Pancreas (tissue), 10 donors: ENCODE measurements around the gene ARHGAP26. TPM values are rescaled to one million over a fixed set of nuclear protein-coding genes. Genes with fewer than 3 reads are reported as not detected.
A peak's percentile ranks its signal among the peaks of the same experiment; 100 is the strongest.

Experiments
- ATAC-seq, 4 donors: fragments of 200-7000 bp; cut with Tn5 transposase; one replicate each; pipeline versions ENCODE4 v1.8.0 to v1.9.1; 2020; ENCODE audit warnings: mild to moderate bottlenecking in 4 of 4, moderate library complexity in 4 of 4
- DNase-seq, 6 donors: peaks; one replicate each; pipeline ENCODE4 v3.0.0-alpha.2; 2020
- FAIRE-seq: peaks from 2 replicates; lab custom pipeline; 2012; peaks lifted over from hg19 to GRCh38; lab: Jason Lieb, UNC
- H3K27ac ChIP-seq, 4 donors: fragments of 200-600 bp; sonication (generic); 1 replicate in 3 of 4; 2 replicates in 1 of 4; pipeline versions ENCODE4 v1.5.0 to v1.8.0; 2020
- H3K27me3 ChIP-seq, 4 donors: fragments of 200-600 bp; one replicate each; pipeline ENCODE4 v1.8.0; 2021
- H3K36me3 ChIP-seq, 3 donors: fragments of 200-600 bp; sonication (generic) in 1 of 3; one replicate each; pipeline versions ENCODE4 v1.5.0 to v1.8.0; 2020 to 2021
- H3K4me1 ChIP-seq, 3 donors: fragments of 200-600 bp; one replicate each; pipeline ENCODE4 v1.8.0; 2021
- H3K4me3 ChIP-seq, 4 donors: fragments of 200-600 bp; sonication (generic) in 2 of 4; one replicate each; pipeline versions ENCODE4 v1.5.0 to v1.8.0; 2020 to 2021
- H3K9me3 ChIP-seq, 4 donors: fragments of 200-600 bp; one replicate each; pipeline ENCODE4 v1.8.0; 2021
- WGBS, 2 donors: extraction: QIAGEN DNeasy Blood & Tissue Kit; methylation state at CpG; one replicate each; pipeline ENCODE4 v1.1.7; 2013; 5-methylcytosine and 5-hydroxymethylcytosine counted together
- intact Hi-C, 3 donors: fragments of 100-400 bp; cut with DNase I; formaldehyde crosslinking; loops; one replicate each; pipeline versions ENCODE4 v1.11.1 to v1.14.2; 2022
- polyA plus RNA-seq, 2 donors: library from polyadenylated mRNA; stranded (reverse); fragments of 200-250 nt; gene quantifications; one replicate each; pipeline ENCODE4 v1.2.3, GENCODE V29; 2013
- total RNA-seq, 6 donors: library from RNA; stranded (reverse); fragmentation: NEBNext Ultra II Directional in 4 of 6; extraction: Animal tissue kit (Norgen Biotek cat#: 25700) in 4 of 6; gene quantifications; one replicate each; pipeline versions ENCODE4 v1.2.1 to v1.2.4, GENCODE V29; 2021 to 2023
- TF ChIP-seq, protein P1 (sequence below), 4 donors: fragments of 200-600 bp; sonication (generic) in 3 of 4; IDR thresholded peaks; one replicate each; pipeline versions ENCODE4 v1.5.0 to v1.8.0; 2021; ENCODE audit warnings: antibody characterized with exemption in 4 of 4
- donor health status: healthy with polysubstance abuse.
- donor health status: DM: no; HTN: no; CAD: no; lungs with moderate emphysema.
- donor health status: DM: no; HTN: no; CAD: no.
- donor health status: control.
- donor health status: control.
- donor health status: Bipolar disorder and iron deficiency.
- donor health status: DM: yes; HTN: yes; CAD: no.
- donor health status: DM: no; HTN: no; CAD: no.
- donor health status: DM: no; HTN: no; CAD: no.
- donor health status: DM: yes; HTN: yes; CAD: no.

The ARHGAP26 gene
- total and polyA plus RNA-seq, 8 donors: 3.0 to 28.1 (median 10.3) TPM

DNA sequence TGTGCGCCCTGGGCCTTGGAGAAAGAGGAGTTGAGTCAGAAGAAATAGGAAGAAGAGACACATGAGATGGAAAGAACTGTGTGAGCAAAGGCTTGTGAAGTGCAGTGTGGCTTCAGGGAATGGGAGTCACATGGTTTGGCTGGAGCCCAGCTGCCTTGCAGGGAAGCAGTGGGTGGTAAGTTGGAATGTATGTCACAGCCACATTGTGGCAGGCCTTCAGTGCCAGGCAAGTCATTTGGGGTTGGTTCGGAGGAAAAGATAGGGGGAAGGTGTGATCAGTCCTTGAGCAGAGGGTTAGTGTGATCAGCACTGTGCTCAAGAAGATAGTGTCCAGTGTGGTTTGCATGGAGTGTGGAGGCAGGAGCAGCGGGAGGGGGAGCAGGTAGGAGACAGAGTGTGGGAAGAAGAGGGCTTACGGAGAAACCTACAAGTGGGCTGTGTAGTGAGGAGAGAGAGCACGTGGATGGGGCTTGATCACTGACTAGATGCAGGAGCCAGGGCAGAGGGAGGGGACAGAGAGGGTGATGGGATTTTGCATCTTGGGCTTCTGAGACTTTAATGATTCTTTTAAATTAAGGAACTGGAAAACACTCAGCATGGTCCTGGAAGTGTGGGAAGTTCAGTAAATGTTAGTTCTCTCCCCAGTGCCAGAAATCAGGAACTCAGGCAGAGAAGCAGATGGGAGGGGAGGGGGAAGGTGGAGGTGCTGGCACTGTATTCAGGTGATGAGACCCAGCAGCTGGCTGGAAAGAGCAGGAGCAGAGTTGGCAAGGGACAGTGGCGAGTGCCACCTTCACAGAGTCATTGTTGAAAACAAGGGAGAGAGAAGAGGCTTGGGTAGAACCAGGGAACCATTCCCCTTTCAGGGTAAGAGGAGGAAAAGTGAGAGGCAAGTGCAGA is 46.6 kb downstream of the ARHGAP26 start:
- no peak overlapping the region for H3K4me3 ChIP-seq
- 87 to 95% methylated on average over 6 of the region's 6 CpGs for WGBS, 2 donors
- no peak overlapping the region for H3K27ac ChIP-seq
- intact Hi-C loops: no loop called here
- no peaks in the 10 kb centered on the region for H3K9me3 ChIP-seq
- H3K36me3 ChIP-seq: no peaks in the 10 kb centered on the region
- FAIRE-seq (no peak), ATAC-seq (peak in 3 of 4 donors; percentile 29 to 62 (median 47)), DNase-seq (peak in 1 of 6 donors; percentile 51)
- peaks cover 0 to 25% (median 6%) of the 10 kb centered on the region in 3 donors for H3K4me1 ChIP-seq
- TF ChIP-seq, protein P1, sequence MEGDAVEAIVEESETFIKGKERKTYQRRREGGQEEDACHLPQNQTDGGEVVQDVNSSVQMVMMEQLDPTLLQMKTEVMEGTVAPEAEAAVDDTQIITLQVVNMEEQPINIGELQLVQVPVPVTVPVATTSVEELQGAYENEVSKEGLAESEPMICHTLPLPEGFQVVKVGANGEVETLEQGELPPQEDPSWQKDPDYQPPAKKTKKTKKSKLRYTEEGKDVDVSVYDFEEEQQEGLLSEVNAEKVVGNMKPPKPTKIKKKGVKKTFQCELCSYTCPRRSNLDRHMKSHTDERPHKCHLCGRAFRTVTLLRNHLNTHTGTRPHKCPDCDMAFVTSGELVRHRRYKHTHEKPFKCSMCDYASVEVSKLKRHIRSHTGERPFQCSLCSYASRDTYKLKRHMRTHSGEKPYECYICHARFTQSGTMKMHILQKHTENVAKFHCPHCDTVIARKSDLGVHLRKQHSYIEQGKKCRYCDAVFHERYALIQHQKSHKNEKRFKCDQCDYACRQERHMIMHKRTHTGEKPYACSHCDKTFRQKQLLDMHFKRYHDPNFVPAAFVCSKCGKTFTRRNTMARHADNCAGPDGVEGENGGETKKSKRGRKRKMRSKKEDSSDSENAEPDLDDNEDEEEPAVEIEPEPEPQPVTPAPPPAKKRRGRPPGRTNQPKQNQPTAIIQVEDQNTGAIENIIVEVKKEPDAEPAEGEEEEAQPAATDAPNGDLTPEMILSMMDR (IDR thresholded peaks at IDR 0.05): no peak
- H3K27me3 ChIP-seq: no peaks in the 10 kb centered on the region

DNA sequence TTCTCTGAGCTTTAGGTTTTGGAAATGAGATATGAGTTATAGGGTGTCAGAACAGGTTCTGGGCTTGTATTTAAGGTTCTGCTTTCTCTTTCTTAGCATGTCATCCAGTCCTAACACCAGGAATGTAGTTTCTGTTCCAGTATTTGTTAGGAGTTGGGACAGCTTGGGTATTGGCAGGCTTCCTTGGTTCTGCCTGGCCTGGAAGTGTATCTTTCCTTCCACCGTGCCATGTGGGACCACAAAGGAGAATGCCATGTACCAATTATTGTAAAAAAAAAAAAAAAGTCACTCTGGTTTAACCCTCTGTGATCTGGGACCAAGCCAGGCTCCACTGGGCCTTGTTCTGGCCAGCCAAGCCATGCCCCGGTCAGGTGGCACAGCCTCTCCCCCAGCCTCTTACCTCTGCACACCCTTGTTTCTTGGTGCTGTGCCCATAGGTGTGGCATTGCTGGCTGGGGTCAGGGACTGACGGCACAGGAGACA is 47.8 kb downstream of the ARHGAP26 start:
- peaks cover 0 to 30% (median 6%) of the 10 kb centered on the region in 3 donors for H3K4me1 ChIP-seq
- no peaks in the 10 kb centered on the region for H3K27me3 ChIP-seq
- DNase-seq (no peak), FAIRE-seq (no peak), ATAC-seq (peak in 3 of 4 donors; percentile 40 to 62 (median 43))
- H3K36me3 ChIP-seq: no peaks in the 10 kb centered on the region
- intact Hi-C loops: no loop called here
- WGBS, 2 donors: 42 to 51% methylated on average over 3 of the region's 3 CpGs
- H3K9me3 ChIP-seq: no peaks in the 10 kb centered on the region
- TF ChIP-seq, protein P1 (IDR thresholded peaks at IDR 0.05): no peak
- H3K4me3 ChIP-seq: no peak overlapping the region
- peak overlapping the region in 1 of 4 donors; percentile 2 for H3K27ac ChIP-seq

DNA sequence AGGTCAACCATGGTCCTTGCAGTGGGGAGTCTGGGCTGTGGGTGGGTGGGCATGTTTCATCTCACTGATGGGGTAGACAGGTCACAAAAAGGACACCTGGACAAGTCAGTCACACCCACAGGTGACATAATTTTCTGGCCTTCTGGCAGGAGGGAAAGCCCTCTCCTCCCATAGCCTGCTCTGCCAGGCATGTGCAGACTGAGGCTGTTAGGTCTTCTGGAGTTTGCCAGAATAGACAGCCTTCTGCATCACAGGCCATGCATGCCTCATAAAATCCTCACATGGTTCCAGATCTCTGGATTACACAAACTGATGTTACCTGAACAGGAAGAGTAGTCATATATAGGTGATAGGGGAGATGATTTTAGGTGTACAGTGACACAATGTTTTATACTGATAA is 49.1 kb downstream of the ARHGAP26 start:
- DNase-seq: no peak
- Histone ChIP-seq H3K4me1 (peaks cover 0 to 30% (median 6%) of the 10 kb centered on the region in 3 donors), H3K9me3 (no peaks in the 10 kb centered on the region), H3K27me3 (no peaks in the 10 kb centered on the region), H3K4me3 (no peak overlapping the region), H3K27ac (no peak overlapping the region), H3K36me3 (no peaks in the 10 kb centered on the region)
- TF ChIP-seq, protein P1 (IDR thresholded peaks at IDR 0.05): no peak
- FAIRE-seq: no peak
- peak in 2 of 4 donors; percentile 7 to 18 for ATAC-seq
- intact Hi-C loops: no loop called here

DNA sequence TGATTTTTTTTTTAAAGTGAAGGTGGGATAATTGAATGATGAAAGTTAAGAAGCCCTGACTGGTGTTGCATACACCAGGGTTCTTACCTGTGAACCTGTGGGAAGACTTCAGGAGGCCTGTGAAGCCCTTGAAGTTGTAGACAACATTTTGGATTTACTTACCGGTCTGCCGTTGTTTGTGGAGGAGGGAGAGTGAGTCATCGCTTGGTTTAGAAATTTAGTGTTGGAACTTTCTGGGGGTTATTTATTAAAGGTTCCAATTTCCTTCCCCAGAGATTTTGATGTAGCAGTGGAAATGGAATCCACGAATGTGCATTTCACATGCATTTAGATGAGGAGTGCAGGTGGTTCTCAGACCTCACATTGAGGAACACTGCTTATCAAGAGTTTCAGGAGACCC is 49.6 kb downstream of the ARHGAP26 start:
- H3K4me1 ChIP-seq: peaks cover 0 to 34% (median 6%) of the 10 kb centered on the region in 3 donors
- no peaks in the 10 kb centered on the region for H3K9me3 ChIP-seq
- no peaks in the 10 kb centered on the region for H3K27me3 ChIP-seq
- no peak overlapping the region for H3K4me3 ChIP-seq
- H3K36me3 ChIP-seq: no peaks in the 10 kb centered on the region
- TF ChIP-seq, protein P1 (IDR thresholded peaks at IDR 0.05): no peak
- no peak overlapping the region for H3K27ac ChIP-seq
- intact Hi-C loops: no loop called here
- DNase-seq (no peak), FAIRE-seq (no peak), ATAC-seq (no peak)
- 60 to 75% methylated on average over 4 of the region's 4 CpGs for WGBS, 2 donors

DNA sequence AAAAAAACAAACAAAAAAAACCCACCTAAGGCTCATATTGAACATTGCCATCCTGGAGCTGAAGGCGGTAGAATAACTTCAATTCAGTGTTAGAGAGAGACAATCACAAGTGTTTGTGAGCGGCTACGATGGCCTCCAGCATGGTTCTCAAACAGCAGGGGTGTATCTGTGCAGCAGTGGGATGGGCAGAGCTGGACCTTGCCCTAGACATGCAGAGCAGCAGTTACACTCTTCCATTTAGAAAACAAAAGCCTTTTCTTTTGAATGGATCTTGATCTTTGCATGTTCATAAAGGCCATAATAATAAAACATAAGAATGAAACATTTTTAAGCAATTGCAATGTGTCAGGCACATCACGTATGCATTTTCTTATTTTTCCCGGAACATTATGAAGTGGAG is 50.3 kb downstream of the ARHGAP26 start:
- H3K9me3 ChIP-seq: no peaks in the 10 kb centered on the region
- DNase-seq (no peak), FAIRE-seq (peak; percentile 5), ATAC-seq (no peak)
- H3K4me3 ChIP-seq: no peak overlapping the region
- no peaks in the 10 kb centered on the region for H3K27me3 ChIP-seq
- H3K36me3 ChIP-seq: no peaks in the 10 kb centered on the region
- H3K27ac ChIP-seq: no peak overlapping the region
- peaks cover 0 to 39% (median 6%) of the 10 kb centered on the region in 3 donors for H3K4me1 ChIP-seq
- intact Hi-C loops: no loop called here
- TF ChIP-seq, protein P1 (IDR thresholded peaks at IDR 0.05): no peak
- WGBS, 2 donors: 96 to 97% methylated on average over 5 of the region's 5 CpGs
